GM23248 (cell line): ENCODE results near the gene PCDH12. TPM values are rescaled to one million over a fixed set of nuclear protein-coding genes. Genes with fewer than 3 reads are reported as not detected.

Source experiments
- DNase-seq: peaks from one replicate; pipeline ENCODE4 v3.0.0-alpha.2; 2015
- H2AFZ ChIP-seq: fragments of 200-600 bp; sonication (generic); 2 replicates; pipeline ENCODE4 v1.6.1; 2016; ENCODE audit warnings: antibody characterized with exemption
- H3F3A ChIP-seq: fragments of 200-600 bp; sonication (generic); 2 replicates; pipeline ENCODE4 v1.6.1; 2016; ENCODE audit warnings: mild to moderate bottlenecking, antibody characterized with exemption, mixed run types; ENCODE audit not compliant: insufficient read depth
- H3K27ac ChIP-seq: fragments of 200-600 bp; sonication (generic); 2 replicates; pipeline ENCODE4 v1.5.1; 2016; ENCODE audit warnings: mild to moderate bottlenecking
- H3K27me3 ChIP-seq: fragments of 200-600 bp; sonication (generic); replicated peaks from 2 replicates; pipeline ENCODE4 v1.6.1; 2016; ENCODE audit warnings: mild to moderate bottlenecking; ENCODE audit not compliant: insufficient read depth
- H3K36me3 ChIP-seq: fragments of 200-600 bp; sonication (generic); 2 replicates; pipeline ENCODE4 v1.6.1; 2016; ENCODE audit warnings: low read depth, mild to moderate bottlenecking
- H3K4me1 ChIP-seq: fragments of 200-600 bp; sonication (generic); 2 replicates; pipeline ENCODE4 v1.6.1; 2016; ENCODE audit warnings: mild to moderate bottlenecking; ENCODE audit not compliant: insufficient read depth
- H3K4me2 ChIP-seq: fragments of 200-600 bp; sonication (generic); one replicate; pipeline ENCODE4 v1.6.1; 2016; ENCODE audit warnings: mild to moderate bottlenecking; ENCODE audit not compliant: unreplicated experiment
- H3K4me3 ChIP-seq: fragments of 200-600 bp; sonication (generic); 2 replicates; pipeline ENCODE4 v1.5.1; 2016; ENCODE audit warnings: mild to moderate bottlenecking
- H3K79me2 ChIP-seq: fragments of 200-600 bp; sonication (generic); 2 replicates; pipeline ENCODE4 v1.6.1; 2016; ENCODE audit warnings: mild to moderate bottlenecking; ENCODE audit not compliant: insufficient read depth
- H3K9ac ChIP-seq: fragments of 200-600 bp; sonication (generic); 2 replicates; pipeline ENCODE4 v1.6.1; 2016; ENCODE audit warnings: mild to moderate bottlenecking
- H3K9me2 ChIP-seq: fragments of 200-600 bp; sonication (generic); 2 replicates; pipeline ENCODE4 v1.6.1; 2016; ENCODE audit warnings: mixed run types, mild to moderate bottlenecking, moderate library complexity; ENCODE audit not compliant: insufficient read depth
- H3K9me3 ChIP-seq: fragments of 200-600 bp; sonication (generic); one replicate; pipeline ENCODE4 v1.6.1; 2017; ENCODE audit warnings: low read depth
- H4K20me1 ChIP-seq: fragments of 200-600 bp; sonication (generic); 2 replicates; pipeline ENCODE4 v1.6.0; 2016; ENCODE audit not compliant: insufficient read depth
- EZH2 ChIP-seq: fragments of 200-600 bp; sonication (generic); IDR thresholded peaks from 2 replicates; pipeline ENCODE4 v1.6.1; 2018; ENCODE audit warnings: antibody characterized with exemption, mild to moderate bottlenecking; ENCODE audit not compliant: insufficient read depth, poor library complexity, severe bottlenecking
- EZH2phosphoT487 ChIP-seq: fragments of 200-600 bp; sonication (generic); IDR thresholded peaks from 2 replicates; pipeline ENCODE4 v1.6.1; 2018; ENCODE audit warnings: antibody characterized with exemption, moderate library complexity, mild to moderate bottlenecking, low read depth; ENCODE audit not compliant: insufficient read depth
- WGBS, 2 experiments: methylation state at CpG; one replicate each; pipeline ENCODE4 v1.1.6; 2015 to 2017; ENCODE audit warnings: low lambda C conversion rate in 2 of 2, low coverage in 1 of 2; ENCODE audit errors: missing lambda C conversion rate in 2 of 2; 5-methylcytosine and 5-hydroxymethylcytosine counted together
- in situ Hi-C: fragments of 300-500 bp; cut with MboI; formaldehyde crosslinking; loops from 2 replicates; pipeline ENCODE4 v1.15.0; 2020
- polyA plus RNA-seq: library from polyadenylated mRNA; unstranded; fragments of >200 nt; fragmentation: Nextera tagmentation; extraction: Ambion mirVana; gene quantifications from 2 replicates; pipeline ENCODE4 v1.2.1, GENCODE V29; 2016
- total RNA-seq: library from RNA; depleted of rRNA; stranded (reverse); fragments of >200 nt; shearing (Covaris generic); gene quantifications from 2 replicates; pipeline ENCODE4 v1.2.3, GENCODE V29; 2014

Gene PCDH12
- total and polyA plus RNA-seq, 2 experiments from 2014 or later, result 0.36 TPM; not detected in 1

GRCh38 chr5:141935538-141935937 lies 22.5 kb downstream of the PCDH12 start:
- no peak overlapping the region for H3K9ac ChIP-seq
- peaks cover 23% of the 10 kb centered on the region for H3K36me3 ChIP-seq

GRCh38 chr5:141934099-141934844 lies 23.7 kb downstream of the PCDH12 start:
- no peak overlapping the region for H3K4me2 ChIP-seq
- H3K27ac ChIP-seq, result no peak overlapping the region
- H3K36me3 ChIP-seq, result peaks cover 30% of the 10 kb centered on the region
- no peak overlapping the region for H3K9ac ChIP-seq
- no peak for DNase-seq
- TF ChIP-seq EZH2 (no peak), EZH2phosphoT487 (no peak)
- no peak overlapping the region for H3K4me3 ChIP-seq
- no peaks in the 10 kb centered on the region for H3K4me1 ChIP-seq
- H2AFZ ChIP-seq, result no peak overlapping the region
- H3K9me3 ChIP-seq, result no peaks in the 10 kb centered on the region
- H3K79me2 ChIP-seq, result no peaks in the 10 kb centered on the region
- H3K27me3 ChIP-seq, result no peaks in the 10 kb centered on the region
- no peaks in the 10 kb centered on the region for H4K20me1 ChIP-seq
- 89 to 93% methylated on average over 11 of the region's 11 CpGs for WGBS, 2 experiments
- H3K9me2 ChIP-seq, result no peaks in the 10 kb centered on the region
- in situ Hi-C loops, result no loop called here
- H3F3A ChIP-seq, result peaks cover 1% of the 10 kb centered on the region; the same call in 1 of the 2 replicates

More at GRCh38 chr5:141935538-141935937, 22.5 kb downstream of the PCDH12 start:
- Histone ChIP-seq H3F3A (peaks cover 12% of the 10 kb centered on the region), H3K27ac (no peak overlapping the region), H2AFZ (no peak overlapping the region), H4K20me1 (no peaks in the 10 kb centered on the region), H3K79me2 (no peaks in the 10 kb centered on the region), H3K27me3 (no peaks in the 10 kb centered on the region), H3K4me3 (no peak overlapping the region), H3K9me3 (no peaks in the 10 kb centered on the region), H3K4me1 (peaks cover 11% of the 10 kb centered on the region; the same call in 1 of the 2 replicates), H3K9me2 (no peaks in the 10 kb centered on the region), H3K4me2 (no peak overlapping the region)
- in situ Hi-C loops, result no loop called here
- 72 to 77% methylated on average over 4 of the region's 4 CpGs for WGBS, 2 experiments
- no peak for DNase-seq
- no peak for TF ChIP-seq EZH2phosphoT487
- TF ChIP-seq EZH2, result no peak

- in situ Hi-C loops, result no loop called here
- H3K27me3 ChIP-seq, result no peaks in the 10 kb centered on the region
- 91 to 97% methylated on average over 7 of the region's 7 CpGs for whole genome bisulfite sequencing, 2 experiments
These were observed 24.9 kb downstream of the PCDH12 start for GRCh38 chr5:141933151-141933550.

GRCh38 chr5:141931694-141932093 lies 26.3 kb downstream of the PCDH12 start:
- Histone ChIP-seq H3K4me1 (no peaks in the 10 kb centered on the region), H3K4me2 (no peak overlapping the region), H3K9me3 (no peaks in the 10 kb centered on the region), H3K79me2 (peaks cover 7% of the 10 kb centered on the region; the same call in 1 of the 2 replicates), H3K27me3 (no peaks in the 10 kb centered on the region), H3F3A (no peaks in the 10 kb centered on the region), H4K20me1 (no peaks in the 10 kb centered on the region), H3K4me3 (no peak overlapping the region), H3K9me2 (no peaks in the 10 kb centered on the region), H3K36me3 (peaks cover 43% of the 10 kb centered on the region), H3K27ac (no peak overlapping the region), H3K9ac (no peak overlapping the region), H2AFZ (no peak overlapping the region)
- in situ Hi-C loops, result no loop called here
- WGBS, 2 experiments, result 95 to 96% methylated on average over 5 of the region's 5 CpGs
- DNase-seq, result no peak
- TF ChIP-seq EZH2, result no peak
- TF ChIP-seq EZH2phosphoT487, result no peak

More at GRCh38 chr5:141933151-141933550, 24.9 kb downstream of the PCDH12 start:
- Histone ChIP-seq H3K36me3 (peaks cover 36% of the 10 kb centered on the region), H3K4me2 (no peak overlapping the region), H3K79me2 (no peaks in the 10 kb centered on the region), H3K9ac (no peak overlapping the region), H2AFZ (no peak overlapping the region), H3K9me2 (no peaks in the 10 kb centered on the region), H3K9me3 (no peaks in the 10 kb centered on the region), H3K4me3 (no peak overlapping the region), H4K20me1 (no peaks in the 10 kb centered on the region), H3K27ac (no peak overlapping the region), H3F3A (no peaks in the 10 kb centered on the region), H3K4me1 (no peaks in the 10 kb centered on the region)
- no peak for TF ChIP-seq EZH2phosphoT487
- no peak for DNase-seq
